GM23338 (cell line): ENCODE measurements around the gene ACOT11. TPM values are rescaled to one million over a fixed set of nuclear protein-coding genes. Genes with fewer than 3 reads are reported as not detected.

Experiments
- ATAC-seq: fragments of 200-7000 bp; cut with Tn5 transposase; 3 replicates; pipeline ENCODE4 v1.9.1; 2020
- DNase-seq: peaks from one replicate; pipeline ENCODE4 v3.0.0-alpha.2; 2015; ENCODE audit warnings: low spot score
- H2AFZ ChIP-seq: fragments of 200-600 bp; sonication (generic); 2 replicates; pipeline ENCODE4 v1.8.0; 2016; ENCODE audit warnings: antibody characterized with exemption, mild to moderate bottlenecking, moderate library complexity
- H3F3A ChIP-seq: fragments of 200-600 bp; sonication (generic); replicated peaks from 2 replicates; pipeline ENCODE4 v1.8.0; 2017; ENCODE audit warnings: antibody characterized with exemption, mixed run types, low read depth
- H3K27ac ChIP-seq: fragments of 200-600 bp; sonication (generic); 2 replicates; pipeline ENCODE4 v1.6.1; 2016; ENCODE audit warnings: low read depth
- H3K27me3 ChIP-seq: fragments of 200-600 bp; sonication (generic); 2 replicates; pipeline ENCODE4 v1.8.0; 2016; ENCODE audit warnings: mild to moderate bottlenecking, mixed run types, moderate library complexity; ENCODE audit not compliant: insufficient read depth
- H3K36me3 ChIP-seq: fragments of 200-600 bp; sonication (generic); 2 replicates; pipeline ENCODE4 v1.8.0; 2016; ENCODE audit warnings: mild to moderate bottlenecking; ENCODE audit not compliant: insufficient read depth
- H3K4me1 ChIP-seq: fragments of 200-600 bp; sonication (generic); 2 replicates; pipeline ENCODE4 v1.8.0; 2016; ENCODE audit warnings: mild to moderate bottlenecking, moderate library complexity; ENCODE audit not compliant: insufficient read depth
- H3K4me2 ChIP-seq: fragments of 200-600 bp; sonication (generic); 2 replicates; pipeline ENCODE4 v1.7.1; 2017; ENCODE audit warnings: mixed run types
- H3K4me3 ChIP-seq: fragments of 200-600 bp; sonication (generic); 2 replicates; pipeline ENCODE4 v1.6.1; 2016; ENCODE audit warnings: mixed run types
- H3K79me2 ChIP-seq: fragments of 200-600 bp; sonication (generic); replicated peaks from 2 replicates; pipeline ENCODE4 v1.8.0; 2017; ENCODE audit warnings: mild to moderate bottlenecking; ENCODE audit not compliant: insufficient read depth
- H3K9me2 ChIP-seq: fragments of 200-600 bp; sonication (generic); 2 replicates; pipeline ENCODE4 v1.8.0; 2017; ENCODE audit not compliant: insufficient read depth
- H4K20me1 ChIP-seq: fragments of 200-600 bp; sonication (generic); replicated peaks from 2 replicates; pipeline ENCODE4 v1.8.0; 2017; ENCODE audit warnings: mild to moderate bottlenecking; ENCODE audit not compliant: insufficient read depth
- H3K27ac Mint-ChIP-seq: 2 replicates; pipeline ENCODE4 v1.8.0; 2020; ENCODE audit warnings: inconsistent platforms, mild to moderate bottlenecking, moderate library complexity, mixed read lengths
- H3K27me3 Mint-ChIP-seq: 3 replicates; pipeline ENCODE4 v1.8.0; 2022; ENCODE audit warnings: low read depth, mild to moderate bottlenecking, moderate library complexity, mixed read lengths, inconsistent platforms; ENCODE audit not compliant: insufficient read depth, poor library complexity
- H3K36me3 Mint-ChIP-seq: 3 replicates; pipeline ENCODE4 v1.8.0; 2021; ENCODE audit warnings: low read depth, mild to moderate bottlenecking, inconsistent platforms, moderate library complexity, mixed read lengths
- H3K4me1 Mint-ChIP-seq: 3 replicates; pipeline ENCODE4 v1.8.0; 2020; ENCODE audit warnings: mild to moderate bottlenecking, inconsistent platforms, mixed read lengths
- H3K4me3 Mint-ChIP-seq: 3 replicates; pipeline ENCODE4 v1.8.0; 2021; ENCODE audit warnings: moderate library complexity, mild to moderate bottlenecking, inconsistent platforms, mixed read lengths
- H3K9me3 Mint-ChIP-seq: 3 replicates; pipeline ENCODE4 v1.8.0; 2020; ENCODE audit warnings: moderate library complexity, mild to moderate bottlenecking, inconsistent platforms, mixed read lengths
- CREB1 ChIP-seq: fragments of 250-450 bp; sonication (Bioruptor Pico); IDR thresholded peaks from 2 replicates; pipeline ENCODE4 v1.5.0; 2020; ENCODE audit warnings: low read depth, mild to moderate bottlenecking, moderate library complexity
- CTCF ChIP-seq, 2 experiments: fragments of 200-600 bp in 1 of 2; sonication (generic) in 1 of 2; conservative IDR thresholded peaks; 2 replicates each; pipeline versions ENCODE4 v1.5.1 to v1.6.1; 2016 to 2017; ENCODE audit warnings: antibody characterized with exemption in 2 of 2, low read depth in 2 of 2, mild to moderate bottlenecking in 2 of 2, moderate library complexity in 1 of 2
- ETS1 ChIP-seq: IDR thresholded peaks from 2 replicates; pipeline ENCODE4 v1.6.1; 2016; ENCODE audit warnings: antibody characterized with exemption
- EZH2 ChIP-seq: fragments of 200-600 bp; sonication (generic); IDR thresholded peaks from one replicate; pipeline ENCODE4 v1.8.0; 2017; ENCODE audit warnings: antibody characterized with exemption, mild to moderate bottlenecking, low read depth; ENCODE audit not compliant: unreplicated experiment
- EZH2phosphoT487 ChIP-seq: fragments of 200-600 bp; sonication (generic); IDR thresholded peaks from one replicate; pipeline ENCODE4 v1.8.1; 2018; ENCODE audit warnings: antibody characterized with exemption; ENCODE audit not compliant: unreplicated experiment
- JUNB ChIP-seq: IDR thresholded peaks from one replicate; pipeline ENCODE4 v1.6.1; 2016; ENCODE audit warnings: antibody characterized with exemption; ENCODE audit not compliant: unreplicated experiment
- NANOG ChIP-seq: IDR thresholded peaks from 2 replicates; pipeline ENCODE4 v1.6.1; 2016; ENCODE audit warnings: antibody characterized with exemption, borderline replicate concordance
- POLR2AphosphoS5 ChIP-seq: IDR thresholded peaks from 2 replicates; pipeline ENCODE4 v1.6.1; 2016; ENCODE audit warnings: antibody characterized with exemption, low read depth
- REST ChIP-seq: IDR thresholded peaks from one replicate; pipeline ENCODE4 v1.6.1; 2018; ENCODE audit warnings: antibody characterized with exemption; ENCODE audit not compliant: unreplicated experiment
- STAT1 ChIP-seq: IDR thresholded peaks from one replicate; pipeline ENCODE4 v1.6.1; 2016; ENCODE audit warnings: antibody characterized with exemption; ENCODE audit not compliant: unreplicated experiment
- ZNF114 ChIP-seq: fragments of 250-450 bp; sonication (Bioruptor Pico); IDR thresholded peaks from 2 replicates; pipeline ENCODE4 v1.5.0; 2020; ENCODE audit warnings: mild to moderate bottlenecking, moderate library complexity
- ZNF331 ChIP-seq: fragments of 250-450 bp; sonication (Bioruptor Pico); IDR thresholded peaks from 2 replicates; pipeline ENCODE4 v1.5.0; 2020; ENCODE audit warnings: low read depth, mild to moderate bottlenecking, moderate library complexity
- ZNF462 ChIP-seq: fragments of 250-450 bp; sonication (Bioruptor Pico); IDR thresholded peaks from 2 replicates; pipeline ENCODE4 v1.5.0; 2020; ENCODE audit warnings: mild to moderate bottlenecking, moderate library complexity
- polyA plus RNA-seq: library from polyadenylated mRNA; unstranded; fragments of >200 nt; fragmentation: Nextera tagmentation; extraction: Ambion mirVana; gene quantifications from 2 replicates; pipeline ENCODE4 v1.2.1, GENCODE V29; 2016
- total RNA-seq: library from RNA; depleted of rRNA; stranded (reverse); fragments of >200 nt; shearing (Covaris generic); gene quantifications from 2 replicates; pipeline ENCODE4 v1.2.3, GENCODE V29; 2014

ACOT11 gene
- total and polyA plus RNA-seq, 2 experiments from 2014 or later = 1.6 to 2.7 TPM

GRCh38 chr1:54577612-54578011, 29.6 kb downstream of the ACOT11 start:
- H3K9me2 ChIP-seq = no peaks in the 10 kb centered on the region
- H3K9me3 Mint-ChIP-seq = no peaks in the 10 kb centered on the region
- no peak overlapping the region for H3K4me3 Mint-ChIP-seq
- ATAC-seq = no peak
- H3K79me2 ChIP-seq = no peaks in the 10 kb centered on the region
- no peaks in the 10 kb centered on the region for H4K20me1 ChIP-seq
- H2AFZ ChIP-seq = no peak overlapping the region
- no peaks in the 10 kb centered on the region for H3K27me3 ChIP-seq
- H3K27me3 Mint-ChIP-seq = peaks cover 29% of the 10 kb centered on the region
- no peak overlapping the region for H3K27ac ChIP-seq
- TF ChIP-seq CTCF (conservative IDR thresholded peaks at IDR 0.05; ENCODE audit: low read depth in 2 of 2) = no peak
- TF ChIP-seq ZNF462 (CRISPR knock-in tag) = no peak
- no peak for TF ChIP-seq ZNF331 (CRISPR knock-in tag)
- no peak for TF ChIP-seq REST
- no peak for TF ChIP-seq STAT1
- no peak for TF ChIP-seq ETS1
- TF ChIP-seq JUNB = no peak
- TF ChIP-seq EZH2phosphoT487 = no peak
- TF ChIP-seq ZNF114 (CRISPR knock-in tag) = no peak
- no peak for TF ChIP-seq NANOG
- TF ChIP-seq EZH2 = no peak
- no peak for TF ChIP-seq POLR2AphosphoS5
- no peak for TF ChIP-seq CREB1 (CRISPR knock-in tag)
- H3K4me1 Mint-ChIP-seq = peaks cover 52% of the 10 kb centered on the region
- no peaks in the 10 kb centered on the region for H3K36me3 ChIP-seq
- no peak for DNase-seq
- H3K4me1 ChIP-seq = peaks cover 12% of the 10 kb centered on the region
- no peak overlapping the region for H3K4me3 ChIP-seq
- no peak overlapping the region for H3K4me2 ChIP-seq
- H3K36me3 Mint-ChIP-seq = no peaks in the 10 kb centered on the region; the same call in 2 of the 3 replicates
- H3F3A ChIP-seq = no peaks in the 10 kb centered on the region
- no peak overlapping the region for H3K27ac Mint-ChIP-seq
